ENCODE measurements around the gene CXorf65.

DNA sequence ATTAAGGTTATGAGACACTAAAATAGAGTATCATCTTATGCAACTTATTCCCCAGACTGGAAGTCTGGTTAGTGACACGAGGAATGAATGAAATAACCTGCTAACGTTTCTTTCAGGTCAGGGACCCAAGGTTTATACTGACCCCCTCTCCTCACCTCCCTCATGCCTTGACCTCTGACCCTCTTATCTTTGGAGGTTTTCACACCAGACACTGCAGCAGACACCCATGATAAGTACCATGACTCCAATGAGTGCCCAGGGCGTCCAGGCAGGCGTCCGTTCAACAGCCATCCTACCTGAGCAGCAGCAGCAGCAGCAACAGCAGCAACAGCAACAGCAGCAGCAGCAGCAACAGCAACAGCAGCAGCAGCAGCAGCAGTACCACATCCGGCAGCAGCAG is 33.9 kb upstream of the CXorf65 start:
- TF ChIP-seq, protein P1, sequence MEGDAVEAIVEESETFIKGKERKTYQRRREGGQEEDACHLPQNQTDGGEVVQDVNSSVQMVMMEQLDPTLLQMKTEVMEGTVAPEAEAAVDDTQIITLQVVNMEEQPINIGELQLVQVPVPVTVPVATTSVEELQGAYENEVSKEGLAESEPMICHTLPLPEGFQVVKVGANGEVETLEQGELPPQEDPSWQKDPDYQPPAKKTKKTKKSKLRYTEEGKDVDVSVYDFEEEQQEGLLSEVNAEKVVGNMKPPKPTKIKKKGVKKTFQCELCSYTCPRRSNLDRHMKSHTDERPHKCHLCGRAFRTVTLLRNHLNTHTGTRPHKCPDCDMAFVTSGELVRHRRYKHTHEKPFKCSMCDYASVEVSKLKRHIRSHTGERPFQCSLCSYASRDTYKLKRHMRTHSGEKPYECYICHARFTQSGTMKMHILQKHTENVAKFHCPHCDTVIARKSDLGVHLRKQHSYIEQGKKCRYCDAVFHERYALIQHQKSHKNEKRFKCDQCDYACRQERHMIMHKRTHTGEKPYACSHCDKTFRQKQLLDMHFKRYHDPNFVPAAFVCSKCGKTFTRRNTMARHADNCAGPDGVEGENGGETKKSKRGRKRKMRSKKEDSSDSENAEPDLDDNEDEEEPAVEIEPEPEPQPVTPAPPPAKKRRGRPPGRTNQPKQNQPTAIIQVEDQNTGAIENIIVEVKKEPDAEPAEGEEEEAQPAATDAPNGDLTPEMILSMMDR (IDR thresholded peaks at IDR 0.05), result no peak
- TF ChIP-seq POLR2A (IDR thresholded peaks at IDR 0.05), result no peak

Measured in heart left ventricle (tissue), 13 donors.